PC-9 (cell line): ENCODE results near the gene VEGFD.

Source experiments
- EZH2 ChIP-seq: fragments of 200-600 bp; sonication (generic); IDR thresholded peaks from 2 replicates; pipeline ENCODE4 v1.8.0; 2017; ENCODE audit warnings: antibody characterized with exemption, low read depth
- TF ChIP-seq, protein P1 (sequence below): fragments of 200-600 bp; sonication (generic); conservative IDR thresholded peaks from 2 replicates; pipeline ENCODE4 v1.6.1; 2017; ENCODE audit warnings: mixed run types, antibody characterized with exemption, mild to moderate bottlenecking, moderate library complexity

DNA sequence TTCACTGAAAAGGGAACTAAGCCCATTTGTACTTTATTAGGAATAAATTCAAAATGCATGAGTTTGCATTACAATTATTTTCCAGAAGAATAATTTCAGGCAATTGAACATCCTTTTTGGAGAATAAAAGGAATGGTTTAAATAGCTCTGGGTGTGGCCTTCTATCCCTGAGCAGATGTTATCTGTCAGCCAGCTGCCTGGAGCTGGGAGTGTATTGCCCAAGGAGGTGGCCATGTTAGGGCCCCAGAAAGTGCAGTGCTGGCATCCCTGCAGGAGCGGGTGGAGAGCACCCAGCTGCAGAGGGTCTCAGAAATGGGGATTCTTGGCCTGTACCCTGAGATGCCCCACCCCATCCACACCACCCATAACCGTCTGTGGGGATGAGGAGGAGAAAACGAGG is 21.6 kb upstream of the VEGFD start:
- TF ChIP-seq, protein P1, sequence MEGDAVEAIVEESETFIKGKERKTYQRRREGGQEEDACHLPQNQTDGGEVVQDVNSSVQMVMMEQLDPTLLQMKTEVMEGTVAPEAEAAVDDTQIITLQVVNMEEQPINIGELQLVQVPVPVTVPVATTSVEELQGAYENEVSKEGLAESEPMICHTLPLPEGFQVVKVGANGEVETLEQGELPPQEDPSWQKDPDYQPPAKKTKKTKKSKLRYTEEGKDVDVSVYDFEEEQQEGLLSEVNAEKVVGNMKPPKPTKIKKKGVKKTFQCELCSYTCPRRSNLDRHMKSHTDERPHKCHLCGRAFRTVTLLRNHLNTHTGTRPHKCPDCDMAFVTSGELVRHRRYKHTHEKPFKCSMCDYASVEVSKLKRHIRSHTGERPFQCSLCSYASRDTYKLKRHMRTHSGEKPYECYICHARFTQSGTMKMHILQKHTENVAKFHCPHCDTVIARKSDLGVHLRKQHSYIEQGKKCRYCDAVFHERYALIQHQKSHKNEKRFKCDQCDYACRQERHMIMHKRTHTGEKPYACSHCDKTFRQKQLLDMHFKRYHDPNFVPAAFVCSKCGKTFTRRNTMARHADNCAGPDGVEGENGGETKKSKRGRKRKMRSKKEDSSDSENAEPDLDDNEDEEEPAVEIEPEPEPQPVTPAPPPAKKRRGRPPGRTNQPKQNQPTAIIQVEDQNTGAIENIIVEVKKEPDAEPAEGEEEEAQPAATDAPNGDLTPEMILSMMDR, result no peak
- TF ChIP-seq EZH2, result no peak
